SU-DHL-6 (cell line): ENCODE data around the gene PDCL3.

Experiments used
- EZH2phosphoT487 ChIP-seq: fragments of 200-600 bp; sonication (generic), shearing (Covaris generic); conservative IDR thresholded peaks from 2 replicates; pipeline ENCODE4 v1.6.1; 2018; ENCODE audit warnings: mild to moderate bottlenecking, antibody characterized with exemption, low read length, moderate library complexity, mixed read lengths
- TF ChIP-seq, protein P1 (sequence below): fragments of 200-600 bp; sonication (generic); IDR thresholded peaks from one replicate; pipeline ENCODE4 v1.5.1; 2017; ENCODE audit warnings: antibody characterized with exemption, mild to moderate bottlenecking, low read length, moderate library complexity; ENCODE audit not compliant: insufficient read depth, poor library complexity, severe bottlenecking

GRCh38 chr2:100522430-100522829 lies 40.4 kb upstream of the PDCL3 start:
- TF ChIP-seq, protein P1, sequence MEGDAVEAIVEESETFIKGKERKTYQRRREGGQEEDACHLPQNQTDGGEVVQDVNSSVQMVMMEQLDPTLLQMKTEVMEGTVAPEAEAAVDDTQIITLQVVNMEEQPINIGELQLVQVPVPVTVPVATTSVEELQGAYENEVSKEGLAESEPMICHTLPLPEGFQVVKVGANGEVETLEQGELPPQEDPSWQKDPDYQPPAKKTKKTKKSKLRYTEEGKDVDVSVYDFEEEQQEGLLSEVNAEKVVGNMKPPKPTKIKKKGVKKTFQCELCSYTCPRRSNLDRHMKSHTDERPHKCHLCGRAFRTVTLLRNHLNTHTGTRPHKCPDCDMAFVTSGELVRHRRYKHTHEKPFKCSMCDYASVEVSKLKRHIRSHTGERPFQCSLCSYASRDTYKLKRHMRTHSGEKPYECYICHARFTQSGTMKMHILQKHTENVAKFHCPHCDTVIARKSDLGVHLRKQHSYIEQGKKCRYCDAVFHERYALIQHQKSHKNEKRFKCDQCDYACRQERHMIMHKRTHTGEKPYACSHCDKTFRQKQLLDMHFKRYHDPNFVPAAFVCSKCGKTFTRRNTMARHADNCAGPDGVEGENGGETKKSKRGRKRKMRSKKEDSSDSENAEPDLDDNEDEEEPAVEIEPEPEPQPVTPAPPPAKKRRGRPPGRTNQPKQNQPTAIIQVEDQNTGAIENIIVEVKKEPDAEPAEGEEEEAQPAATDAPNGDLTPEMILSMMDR = no peak
- no peak for TF ChIP-seq EZH2phosphoT487
